HepG2 (cell line): Measurements from ENCODE around the gene NONO. TPM values are rescaled to one million over a fixed set of nuclear protein-coding genes. Genes with fewer than 3 reads are reported as not detected.

Experiments
- ARNTL ChIP-seq: sonication (generic); formaldehyde crosslinking; IDR thresholded peaks from 2 replicates; pipeline ENCODE4 v1.4.0; 2020; ENCODE audit warnings: mild to moderate bottlenecking, missing genetic modification reagents
- ATRX ChIP-seq: sonication (generic); formaldehyde crosslinking; IDR thresholded peaks from 2 replicates; pipeline ENCODE4 v1.4.0; 2020; ENCODE audit warnings: missing genetic modification reagents, borderline replicate concordance
- BCL6 ChIP-seq: IDR thresholded peaks from 2 replicates; pipeline ENCODE4 v1.6.1; 2016; ENCODE audit warnings: missing genetic modification reagents, missing compliant biosample characterization
- CEBPZ ChIP-seq: IDR thresholded peaks from 2 replicates; pipeline ENCODE4 v1.6.1; 2012; ENCODE audit warnings: low read length, improper control_type of control experiment
- ETV5 ChIP-seq: IDR thresholded peaks from 2 replicates; pipeline ENCODE4 v1.6.1; 2018; ENCODE audit warnings: missing biosample characterization, missing genetic modification reagents, inconsistent platforms, borderline replicate concordance
- FOXJ3 ChIP-seq: sonication (generic); formaldehyde crosslinking; IDR thresholded peaks from 2 replicates; pipeline ENCODE4 v1.4.0; 2020; ENCODE audit warnings: missing genetic modification reagents, mild to moderate bottlenecking, borderline replicate concordance
- MLLT10 ChIP-seq: sonication (generic); formaldehyde crosslinking; IDR thresholded peaks from 2 replicates; pipeline ENCODE4 v1.4.0; 2020; ENCODE audit warnings: missing genetic modification reagents
- NFYC ChIP-seq: IDR thresholded peaks from 2 replicates; pipeline ENCODE4 v1.6.1; 2016; ENCODE audit warnings: missing genetic modification reagents, missing compliant biosample characterization
- NRL ChIP-seq: sonication (generic); formaldehyde crosslinking; IDR thresholded peaks from 2 replicates; pipeline ENCODE4 v1.5.0; 2020; ENCODE audit warnings: missing genetic modification reagents, mild to moderate bottlenecking, moderate library complexity, borderline replicate concordance
- USF2 ChIP-seq, 2 experiments: sonication (generic) in 1 of 2; formaldehyde crosslinking in 1 of 2; IDR thresholded peaks; 2 replicates each; pipeline versions ENCODE4 v1.5.1 to v1.6.1; 2011 to 2020; ENCODE audit warnings: borderline replicate concordance in 1 of 2, low read depth in 1 of 2, low read length in 1 of 2, mild to moderate bottlenecking in 1 of 2, missing genetic modification reagents in 1 of 2, moderate library complexity in 1 of 2
- ZBTB20 ChIP-seq: sonication (generic); formaldehyde crosslinking; IDR thresholded peaks from 2 replicates; pipeline ENCODE4 v1.8.1; 2023; ENCODE audit warnings: missing genetic modification reagents, low read depth, mild to moderate bottlenecking, borderline replicate concordance
- ZBTB34 ChIP-seq: sonication (generic); formaldehyde crosslinking; IDR thresholded peaks from 2 replicates; pipeline ENCODE4 v1.8.0; 2022; ENCODE audit warnings: mild to moderate bottlenecking, missing genetic modification reagents
- ZNF10 ChIP-seq: sonication (generic); formaldehyde crosslinking; IDR thresholded peaks from 2 replicates; pipeline ENCODE4 v1.4.0; 2020; ENCODE audit warnings: mild to moderate bottlenecking, low read depth, missing genetic modification reagents, borderline replicate concordance
- ZNF777 ChIP-seq: sonication (generic); formaldehyde crosslinking; IDR thresholded peaks from 2 replicates; pipeline ENCODE4 v1.4.0; 2020; ENCODE audit warnings: missing genetic modification reagents
- ZNF878 ChIP-seq: sonication (generic); formaldehyde crosslinking; IDR thresholded peaks from 2 replicates; pipeline ENCODE4 v1.8.1; 2023; ENCODE audit warnings: mild to moderate bottlenecking, missing genetic modification reagents, moderate library complexity
- ZSCAN22 ChIP-seq: sonication (generic); formaldehyde crosslinking; IDR thresholded peaks from 2 replicates; pipeline ENCODE4 v1.4.0; 2020; ENCODE audit warnings: mild to moderate bottlenecking, missing genetic modification reagents
- polyA plus RNA-seq, 8 experiments: library from polyadenylated mRNA; depleted of rRNA in 3 of 8; stranded (reverse) in 7 of 8; unstranded in 1 of 8; fragments of >200 nt; fragmentation: Illumina TruSeq in 4 of 8; extraction: Trizol in 4 of 8; gene quantifications; 2 replicates each; pipeline versions ENCODE4 v1.2.1 to v1.2.3, GENCODE V29; 2011 to 2016; ENCODE audit warnings: low read depth in 4 of 8, missing spikeins in 1 of 8, mixed read lengths in 1 of 8; ENCODE audit not compliant: insufficient read depth in 1 of 8
- total RNA-seq, 5 experiments: library from RNA; depleted of rRNA; stranded (reverse); fragments of >200 nt; fragmentation: Illumina TruSeq; extraction: Trizol; gene quantifications; 2 replicates each; pipeline ENCODE4 v1.2.3, GENCODE V29; 2016; ENCODE audit warnings: low read depth in 1 of 5
- TF ChIP-seq, protein P1 (sequence below): sonication (generic); formaldehyde crosslinking; IDR thresholded peaks from 2 replicates; pipeline ENCODE4 v1.4.0; 2020; ENCODE audit warnings: missing genetic modification reagents, borderline replicate concordance

NONO gene
- total and polyA plus RNA-seq, 2 of the 13 experiments (the other 11 are each of a cell fraction or from before 2014, with no cell fraction given) = 408 to 605 TPM

GRCh38 chrX:71283403-71284143, at the start of gene NONO (continued):
- TF ChIP-seq USF2 (IDR thresholded peaks at IDR 0.05; ENCODE audit: low read depth, low read length) (no peak), USF2 (CRISPR knock-in tag; IDR thresholded peaks at IDR 0.05; ENCODE audit: borderline replicate concordance) (no peak), MLLT10 (0 out of 2 replicates have a peak, but pooled peaks have one; percentile 20), ZBTB20 (CRISPR knock-in tag) (no peak), ARNTL (CRISPR knock-in tag) (no peak), BCL6 (no peak), ZBTB34 (CRISPR knock-in tag) (no peak), CEBPZ (no peak), ATRX (CRISPR knock-in tag) (no peak), ZNF777 (CRISPR knock-in tag) (0 out of 2 replicates have a peak, but pooled peaks have one; percentile 31), ZSCAN22 (CRISPR knock-in tag) (no peak), NFYC (CRISPR knock-in tag) (peak; percentile 87), ZNF878 (CRISPR knock-in tag) (no peak), FOXJ3 (CRISPR knock-in tag) (no peak), ZNF10 (CRISPR knock-in tag) (no peak), ETV5 (CRISPR knock-in tag) (no peak; the same call in 1 of the 2 replicates), NRL (CRISPR knock-in tag) (no peak)
- TF ChIP-seq, protein P1, sequence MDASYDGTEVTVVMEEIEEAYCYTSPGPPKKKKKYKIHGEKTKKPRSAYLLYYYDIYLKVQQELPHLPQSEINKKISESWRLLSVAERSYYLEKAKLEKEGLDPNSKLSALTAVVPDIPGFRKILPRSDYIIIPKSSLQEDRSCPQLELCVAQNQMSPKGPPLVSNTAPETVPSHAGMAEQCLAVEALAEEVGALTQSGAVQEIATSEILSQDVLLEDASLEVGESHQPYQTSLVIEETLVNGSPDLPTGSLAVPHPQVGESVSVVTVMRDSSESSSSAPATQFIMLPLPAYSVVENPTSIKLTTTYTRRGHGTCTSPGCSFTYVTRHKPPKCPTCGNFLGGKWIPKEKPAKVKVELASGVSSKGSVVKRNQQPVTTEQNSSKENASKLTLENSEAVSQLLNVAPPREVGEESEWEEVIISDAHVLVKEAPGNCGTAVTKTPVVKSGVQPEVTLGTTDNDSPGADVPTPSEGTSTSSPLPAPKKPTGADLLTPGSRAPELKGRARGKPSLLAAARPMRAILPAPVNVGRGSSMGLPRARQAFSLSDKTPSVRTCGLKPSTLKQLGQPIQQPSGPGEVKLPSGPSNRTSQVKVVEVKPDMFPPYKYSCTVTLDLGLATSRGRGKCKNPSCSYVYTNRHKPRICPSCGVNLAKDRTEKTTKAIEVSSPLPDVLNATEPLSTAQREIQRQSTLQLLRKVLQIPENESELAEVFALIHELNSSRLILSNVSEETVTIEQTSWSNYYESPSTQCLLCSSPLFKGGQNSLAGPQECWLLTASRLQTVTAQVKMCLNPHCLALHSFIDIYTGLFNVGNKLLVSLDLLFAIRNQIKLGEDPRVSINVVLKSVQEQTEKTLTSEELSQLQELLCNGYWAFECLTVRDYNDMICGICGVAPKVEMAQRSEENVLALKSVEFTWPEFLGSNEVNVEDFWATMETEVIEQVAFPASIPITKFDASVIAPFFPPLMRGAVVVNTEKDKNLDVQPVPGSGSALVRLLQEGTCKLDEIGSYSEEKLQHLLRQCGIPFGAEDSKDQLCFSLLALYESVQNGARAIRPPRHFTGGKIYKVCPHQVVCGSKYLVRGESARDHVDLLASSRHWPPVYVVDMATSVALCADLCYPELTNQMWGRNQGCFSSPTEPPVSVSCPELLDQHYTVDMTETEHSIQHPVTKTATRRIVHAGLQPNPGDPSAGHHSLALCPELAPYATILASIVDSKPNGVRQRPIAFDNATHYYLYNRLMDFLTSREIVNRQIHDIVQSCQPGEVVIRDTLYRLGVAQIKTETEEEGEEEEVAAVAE (CRISPR knock-in tag) = no peak
